Astrocyte (in vitro differentiated cells and primary cell): ENCODE measurements around the gene FEM1C. TPM values are rescaled to one million over a fixed set of nuclear protein-coding genes. Genes with fewer than 3 reads are reported as not detected.

Experiments
- total RNA-seq: library from RNA; stranded (reverse); gene quantifications from 2 replicates; pipeline ENCODE4 v1.2.1, GENCODE V29; 2021

Gene FEM1C
- total RNA-seq, 1 donor from 2014 or later: 22.9 TPM

Other genes starting within 250 kb of the FEM1C start
- 10.5 and 13.0 TPM in 2 replicates for gene CCDC112, start 248.1 kb downstream of the FEM1C start, total RNA-seq
- 6.7 and 6.8 TPM in 2 replicates for gene TICAM2, start 57.7 kb upstream of the FEM1C start, total RNA-seq
- gene TMED7, start 81.3 kb upstream of the FEM1C start, total RNA-seq: 163 and 173 TPM in 2 replicates